Natural killer cell treated with Interleukin-12 subunit alpha and Interleukin-12 subunit beta and Interleukin-15 and Interleukin-18, amount 100 ng/mL, for 72 hours (primary cell): ENCODE measurements around the gene UNC80. TPM values are rescaled to one million over a fixed set of nuclear protein-coding genes. Genes with fewer than 3 reads are reported as not detected.

ENCODE experiments used
- total RNA-seq, 2 donors: library from RNA; stranded (reverse); gene quantifications; one replicate each; pipeline ENCODE4 v1.2.3, GENCODE V29; 2022

The UNC80 gene
- total RNA-seq, 2 donors from 2014 or later: not detected

Other genes starting within 250 kb of the UNC80 start
- gene RPE, start 230.8 kb downstream of the UNC80 start, total RNA-seq: 10 to 100 TPM; 49.4 to 70.9 TPM